GM21528 (cell line): Measurements from ENCODE around the gene A1CF.
"Not testable (repeated sequence)": the region's sequence is repeated elsewhere in the genome, so short reads cannot be mapped to it uniquely, and the experiment has no call there.

Experiments used
- ATAC-seq: cut with Tn5 transposase; IDR thresholded peaks from one replicate; pipeline ENCODE4 v1.9.1; 2021; ENCODE audit warnings: mild to moderate bottlenecking, moderate library complexity; ENCODE audit not compliant: unreplicated experiment, low FRiP score

A1CF gene

DNA sequence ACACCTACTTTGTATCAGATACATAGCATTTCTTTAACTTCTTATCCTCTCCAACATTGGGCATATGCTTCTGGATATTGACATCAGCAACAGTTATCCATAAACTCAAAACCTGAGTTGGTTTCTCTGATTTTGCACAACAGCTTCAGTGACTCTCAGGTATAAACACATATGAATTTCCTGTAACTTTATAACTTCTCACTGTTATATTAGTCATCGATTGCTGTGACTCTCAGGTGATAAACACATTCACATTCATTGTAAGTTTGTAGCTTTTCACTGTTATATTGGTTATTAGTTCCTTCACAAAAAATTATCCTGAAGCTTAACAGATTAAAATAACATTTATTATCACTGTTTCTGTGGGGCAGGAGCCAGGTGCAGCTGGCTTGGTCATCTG is 88.7 kb downstream of the A1CF start:
- ATAC-seq, result no peak

DNA sequence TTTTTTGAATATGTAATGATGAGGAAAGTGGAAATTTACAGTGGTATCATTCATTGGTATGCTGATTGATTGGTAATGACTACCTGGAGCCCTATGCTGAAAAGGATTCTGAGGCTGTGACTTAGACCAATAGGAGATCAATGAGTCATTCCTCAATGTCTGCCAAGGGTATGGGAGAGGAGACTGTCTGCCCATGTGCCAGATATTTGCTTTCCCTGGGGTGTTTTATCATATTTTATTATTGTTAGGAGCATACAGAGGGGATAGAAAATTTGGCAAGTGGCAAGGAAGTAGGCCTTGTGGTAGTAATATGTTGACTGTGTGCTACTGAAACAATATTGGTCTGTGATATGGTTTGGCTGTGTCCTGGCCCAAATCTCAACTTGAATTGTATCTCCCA is 90.9 kb downstream of the A1CF start:
- no peak for ATAC-seq

DNA sequence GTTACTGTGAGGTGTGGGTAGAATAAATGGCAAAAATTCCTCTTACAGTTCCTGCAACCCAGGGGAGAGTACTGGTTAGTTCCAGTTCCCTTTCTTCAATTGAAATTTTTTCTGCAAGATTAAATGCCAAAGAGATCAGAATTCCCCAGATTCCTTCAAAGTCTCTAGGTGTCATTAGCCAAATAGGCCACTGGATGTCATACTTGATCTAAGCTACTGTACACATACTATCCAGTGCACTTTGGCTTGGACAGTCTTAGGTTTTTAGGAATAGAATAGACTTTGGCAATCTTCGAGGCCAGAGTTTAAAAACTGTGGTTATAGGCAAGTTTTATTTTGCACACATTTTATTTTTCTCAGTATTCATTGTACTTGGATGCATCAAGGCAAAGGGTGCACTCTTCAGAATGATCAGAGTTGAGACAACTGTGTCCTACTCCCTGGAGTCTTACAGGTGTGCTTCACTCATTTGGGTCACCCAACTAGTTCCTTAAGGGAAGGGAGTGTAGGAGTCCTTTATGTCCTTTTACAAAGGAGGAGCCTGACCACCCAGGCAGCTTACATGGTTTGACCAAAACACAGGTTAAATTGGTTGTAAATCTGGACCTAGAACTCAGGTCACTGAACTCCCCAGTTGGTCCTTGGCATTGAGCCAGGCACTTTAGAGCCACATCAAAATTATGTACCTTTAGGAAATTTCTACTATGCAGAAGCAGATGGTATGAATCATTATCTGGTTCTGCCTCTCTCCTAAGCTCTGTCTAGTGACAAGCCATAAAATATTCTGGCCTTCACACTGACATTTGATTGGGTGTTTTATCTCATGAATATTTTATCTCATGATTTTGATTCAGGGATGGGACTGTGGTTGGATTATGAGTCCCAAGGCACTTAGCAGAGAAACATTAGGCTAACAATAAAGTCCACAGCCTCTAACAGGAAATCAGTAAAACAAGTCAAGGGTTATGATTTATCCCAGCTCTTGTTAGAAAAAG is 96.2 kb downstream of the A1CF start:
- ATAC-seq, result no peak

DNA sequence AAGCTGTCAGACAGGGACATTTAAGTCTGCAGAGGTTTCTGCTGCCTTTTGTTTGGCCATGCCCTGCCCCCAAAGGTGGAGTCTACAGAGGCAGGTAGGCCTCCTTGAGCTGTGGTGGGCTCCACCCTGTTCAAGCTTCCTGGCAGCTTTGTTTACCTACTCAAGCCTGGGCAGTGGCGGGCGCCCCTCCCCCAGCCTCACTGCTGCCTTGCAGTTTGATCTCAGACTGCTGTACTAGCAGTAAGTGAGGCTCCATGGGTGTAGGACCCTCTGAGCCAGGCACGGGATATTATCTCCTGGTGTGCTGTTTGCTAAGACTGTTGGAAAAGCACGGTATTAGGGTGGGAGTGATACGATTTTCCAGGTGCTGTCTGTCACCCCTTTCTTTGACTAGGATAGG is 97.5 kb downstream of the A1CF start:
- not testable (repeated sequence) for ATAC-seq

DNA sequence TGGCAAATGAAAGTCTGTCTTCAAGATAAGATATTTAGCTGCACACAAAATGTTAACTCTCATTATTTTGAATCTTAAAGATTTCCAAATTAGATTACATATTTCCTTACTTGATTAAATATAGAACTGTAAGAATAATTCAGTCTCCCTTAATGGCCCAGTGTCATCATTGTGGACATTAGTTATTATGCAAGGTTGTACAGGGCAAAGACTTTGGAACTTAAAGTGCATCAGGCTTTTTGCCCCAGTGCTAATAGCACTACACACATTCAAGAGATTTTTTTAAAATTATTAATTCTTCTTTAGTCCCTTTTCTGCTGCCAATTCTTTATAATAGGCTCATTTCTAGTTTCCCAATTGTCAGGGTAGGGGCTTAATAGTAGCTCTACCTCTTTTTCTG is 103.4 kb downstream of the A1CF start:
- not testable (repeated sequence) for ATAC-seq

DNA sequence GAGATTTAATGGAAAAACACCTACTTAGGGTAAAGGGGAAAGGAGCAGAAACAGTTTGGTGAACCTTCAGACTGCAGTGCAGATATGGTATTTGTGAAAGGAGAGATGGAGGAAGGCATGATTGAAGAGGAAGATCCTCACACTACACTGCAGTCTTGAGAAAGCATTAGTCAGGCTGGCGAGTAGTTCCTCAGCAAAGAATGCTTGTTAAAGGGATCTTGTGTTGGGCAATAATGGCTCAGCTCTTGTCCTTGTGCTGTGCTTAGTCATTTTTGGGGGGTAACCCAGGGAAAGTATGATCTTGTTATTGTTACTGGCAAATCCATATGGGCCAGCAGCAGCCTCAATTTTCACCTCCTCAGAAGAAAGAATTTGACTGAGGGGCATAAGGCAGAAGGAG is 105.4 kb downstream of the A1CF start:
- ATAC-seq, result not testable (repeated sequence)

DNA sequence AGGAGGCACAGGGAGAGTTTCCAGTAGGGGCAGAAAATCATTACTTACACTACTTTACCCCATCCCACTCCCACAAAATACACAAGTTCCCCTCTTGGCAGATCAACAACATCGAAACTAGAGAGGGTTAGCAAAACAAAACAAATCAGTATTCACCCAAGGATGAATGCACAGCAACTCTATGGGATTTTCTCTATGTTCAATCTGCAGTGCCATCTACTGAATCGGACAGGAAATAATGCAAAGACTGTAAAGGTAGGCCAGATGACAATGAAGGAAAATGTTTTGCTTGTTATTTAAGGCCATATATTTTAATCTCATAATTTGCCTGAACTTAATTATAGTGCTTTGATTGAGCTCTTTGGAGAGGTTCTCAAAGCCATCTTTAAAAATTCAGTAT is 110.6 kb downstream of the A1CF start:
- ATAC-seq, result not testable (repeated sequence)

DNA sequence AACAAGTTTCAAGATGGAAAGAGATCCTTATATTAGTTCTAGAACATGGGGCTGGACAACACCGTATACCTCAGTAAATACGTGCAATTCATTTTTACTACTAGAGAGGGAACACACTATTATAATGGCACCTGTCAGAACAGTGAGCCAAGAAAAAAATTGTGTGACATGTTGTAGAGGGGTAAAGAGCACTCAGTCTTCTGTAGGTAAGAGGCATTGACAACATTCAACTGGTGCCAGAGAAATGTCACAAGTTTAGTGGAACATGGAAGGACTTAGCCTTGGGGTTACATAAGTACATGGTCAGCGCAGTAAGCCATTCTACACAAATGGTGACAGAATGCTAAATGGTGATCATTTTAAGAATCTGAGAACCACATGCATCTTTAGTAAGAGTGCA is 113.4 kb downstream of the A1CF start:
- not testable (repeated sequence) for ATAC-seq

DNA sequence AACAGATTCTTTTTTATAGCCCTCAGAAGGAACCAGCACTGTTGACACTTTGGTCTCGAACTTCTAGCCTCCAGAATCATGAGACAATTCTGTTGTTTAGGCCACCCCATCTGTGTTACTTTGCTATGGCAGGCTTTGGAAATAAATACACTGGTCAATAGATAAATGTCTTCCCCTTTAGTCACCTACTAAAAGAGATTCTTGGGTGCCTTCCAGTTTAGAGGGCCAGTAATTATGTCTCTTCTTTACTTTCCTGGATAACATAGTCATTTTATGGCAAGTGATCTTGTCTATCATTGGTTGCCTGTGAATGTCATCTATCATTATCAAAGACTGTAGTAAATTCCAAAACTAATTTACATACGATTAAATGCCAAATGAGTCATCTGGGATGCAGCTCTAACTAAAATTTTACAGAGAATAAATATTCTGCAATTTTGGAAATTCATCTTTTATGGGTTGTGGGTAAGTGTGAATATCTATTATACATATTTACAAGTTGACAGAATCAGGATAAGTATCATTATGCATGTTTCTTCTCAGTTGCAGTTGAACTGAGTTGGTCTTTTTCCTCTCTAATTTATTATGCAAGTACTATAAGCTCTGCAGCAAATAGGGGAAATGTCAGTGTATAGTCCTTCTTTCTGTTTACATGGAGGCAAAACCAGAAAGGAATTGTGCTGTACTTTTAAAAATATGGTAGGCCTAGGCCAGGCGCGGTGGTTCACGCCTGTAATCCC is 118.5 kb downstream of the A1CF start:
- ATAC-seq, result not testable (repeated sequence)
